ENCODE measurements around the gene DSP.

The DSP gene

DNA sequence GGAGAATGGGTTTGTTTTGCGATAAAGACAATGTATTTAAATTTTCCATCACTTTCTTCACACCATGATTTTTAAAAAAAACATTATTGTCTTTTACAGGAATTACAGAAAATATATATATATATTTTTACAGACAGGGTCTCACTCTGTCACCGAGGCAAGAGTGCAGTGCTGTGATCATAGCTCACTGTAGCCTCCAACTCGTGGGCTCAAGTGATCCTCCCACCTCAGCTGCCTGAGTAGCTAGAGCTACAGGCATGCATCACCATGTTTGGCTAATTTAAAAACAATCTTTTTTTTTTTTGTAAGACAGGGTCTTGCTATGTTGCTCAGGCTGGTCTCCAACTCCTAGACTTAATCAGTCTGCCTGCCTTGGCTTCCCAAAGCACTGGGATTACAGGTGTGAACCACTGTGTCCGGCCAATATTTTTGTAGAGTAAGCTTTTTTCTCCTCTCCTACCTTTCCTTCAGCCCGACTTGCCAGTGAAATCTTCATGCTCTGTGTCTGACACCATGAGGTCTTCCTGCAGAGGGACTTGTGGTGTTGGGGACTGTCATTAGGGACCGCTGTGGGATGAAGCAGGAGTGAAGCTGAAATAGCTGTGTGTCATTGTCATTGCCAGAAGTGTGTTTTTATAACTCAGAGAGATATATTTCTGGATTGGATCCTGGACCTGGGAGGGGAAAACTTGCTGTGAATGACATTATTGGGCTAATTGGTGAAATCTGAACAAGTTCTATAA is 13.2 kb downstream of the DSP start:
- ATAC-seq (ENCODE audit: insufficient read depth, low read depth) = no peak
- Histone ChIP-seq H3K4me2 (ENCODE audit: insufficient read depth, low read length) (no peak overlapping the region), H3K79me2 (ENCODE audit: insufficient read depth, low read length) (no peaks in the 10 kb centered on the region), H3K27ac (ENCODE audit: low read length) (no peak overlapping the region), H2AFZ (ENCODE audit: low read depth, low read length) (no peak overlapping the region), H3K27me3 (ENCODE audit: insufficient read depth, low read length, poor library complexity) (peaks cover 29% of the 10 kb centered on the region), H3K36me3 (ENCODE audit: insufficient read depth, low read length) (no peaks in the 10 kb centered on the region), H3K9me3 (ENCODE audit: insufficient read depth, low read length, severe bottlenecking) (no peaks in the 10 kb centered on the region), H4K20me1 (ENCODE audit: insufficient read depth, low read length) (no peaks in the 10 kb centered on the region), H3K9ac (ENCODE audit: low read depth, low read length) (no peak overlapping the region), H3K4me3 (ENCODE audit: low read depth in 1 of 2, low read length in 2 of 2) (no peak overlapping the region), H3K4me1 (ENCODE audit: insufficient read depth, low read length) (no peaks in the 10 kb centered on the region)
- TF ChIP-seq, protein P1, sequence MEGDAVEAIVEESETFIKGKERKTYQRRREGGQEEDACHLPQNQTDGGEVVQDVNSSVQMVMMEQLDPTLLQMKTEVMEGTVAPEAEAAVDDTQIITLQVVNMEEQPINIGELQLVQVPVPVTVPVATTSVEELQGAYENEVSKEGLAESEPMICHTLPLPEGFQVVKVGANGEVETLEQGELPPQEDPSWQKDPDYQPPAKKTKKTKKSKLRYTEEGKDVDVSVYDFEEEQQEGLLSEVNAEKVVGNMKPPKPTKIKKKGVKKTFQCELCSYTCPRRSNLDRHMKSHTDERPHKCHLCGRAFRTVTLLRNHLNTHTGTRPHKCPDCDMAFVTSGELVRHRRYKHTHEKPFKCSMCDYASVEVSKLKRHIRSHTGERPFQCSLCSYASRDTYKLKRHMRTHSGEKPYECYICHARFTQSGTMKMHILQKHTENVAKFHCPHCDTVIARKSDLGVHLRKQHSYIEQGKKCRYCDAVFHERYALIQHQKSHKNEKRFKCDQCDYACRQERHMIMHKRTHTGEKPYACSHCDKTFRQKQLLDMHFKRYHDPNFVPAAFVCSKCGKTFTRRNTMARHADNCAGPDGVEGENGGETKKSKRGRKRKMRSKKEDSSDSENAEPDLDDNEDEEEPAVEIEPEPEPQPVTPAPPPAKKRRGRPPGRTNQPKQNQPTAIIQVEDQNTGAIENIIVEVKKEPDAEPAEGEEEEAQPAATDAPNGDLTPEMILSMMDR (IDR thresholded peaks at IDR 0.05; ENCODE audit: borderline replicate concordance, extremely low read depth, low read length, poor library complexity, severe bottlenecking) = no peak
- TF ChIP-seq EZH2 (IDR thresholded peaks at IDR 0.05; ENCODE audit: borderline replicate concordance, low read depth, low read length, severe bottlenecking) = no peak
- no peak for DNase-seq

DNA sequence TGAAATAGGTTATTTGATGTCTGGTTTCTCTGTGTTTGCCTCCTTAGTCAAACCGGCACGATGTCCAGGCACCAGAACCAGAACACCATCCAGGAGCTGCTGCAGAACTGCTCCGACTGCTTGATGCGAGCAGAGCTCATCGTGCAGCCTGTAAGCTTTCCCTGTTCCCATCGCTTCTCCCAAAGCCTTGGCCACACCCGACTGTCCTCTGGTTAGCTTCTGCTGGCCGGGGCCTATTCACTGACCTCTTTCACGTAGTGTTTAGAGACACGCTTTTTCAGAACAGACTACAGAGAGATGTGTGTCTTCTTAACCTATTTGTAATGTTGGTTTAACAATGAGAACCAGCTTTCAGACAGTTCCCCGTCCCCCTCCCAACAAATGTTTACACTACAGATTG is 14.2 kb downstream of the DSP start:
- ATAC-seq (ENCODE audit: insufficient read depth, low read depth) (no peak), DNase-seq (no peak)
- Histone ChIP-seq H4K20me1 (ENCODE audit: insufficient read depth, low read length) (no peaks in the 10 kb centered on the region), H3K9ac (ENCODE audit: low read depth, low read length) (no peak overlapping the region), H3K4me2 (ENCODE audit: insufficient read depth, low read length) (no peak overlapping the region), H3K4me1 (ENCODE audit: insufficient read depth, low read length) (no peaks in the 10 kb centered on the region), H2AFZ (ENCODE audit: low read depth, low read length) (no peak overlapping the region), H3K4me3 (ENCODE audit: low read depth in 1 of 2, low read length in 2 of 2) (no peak overlapping the region), H3K27me3 (ENCODE audit: insufficient read depth, low read length, poor library complexity) (peaks cover 38% of the 10 kb centered on the region), H3K36me3 (ENCODE audit: insufficient read depth, low read length) (no peaks in the 10 kb centered on the region), H3K9me3 (ENCODE audit: insufficient read depth, low read length, severe bottlenecking) (no peaks in the 10 kb centered on the region), H3K79me2 (ENCODE audit: insufficient read depth, low read length) (no peaks in the 10 kb centered on the region), H3K27ac (ENCODE audit: low read length) (no peak overlapping the region)
- TF ChIP-seq, protein P1 (IDR thresholded peaks at IDR 0.05; ENCODE audit: borderline replicate concordance, extremely low read depth, low read length, poor library complexity, severe bottlenecking) = no peak
- TF ChIP-seq EZH2 (IDR thresholded peaks at IDR 0.05; ENCODE audit: borderline replicate concordance, low read depth, low read length, severe bottlenecking) = no peak

DNA sequence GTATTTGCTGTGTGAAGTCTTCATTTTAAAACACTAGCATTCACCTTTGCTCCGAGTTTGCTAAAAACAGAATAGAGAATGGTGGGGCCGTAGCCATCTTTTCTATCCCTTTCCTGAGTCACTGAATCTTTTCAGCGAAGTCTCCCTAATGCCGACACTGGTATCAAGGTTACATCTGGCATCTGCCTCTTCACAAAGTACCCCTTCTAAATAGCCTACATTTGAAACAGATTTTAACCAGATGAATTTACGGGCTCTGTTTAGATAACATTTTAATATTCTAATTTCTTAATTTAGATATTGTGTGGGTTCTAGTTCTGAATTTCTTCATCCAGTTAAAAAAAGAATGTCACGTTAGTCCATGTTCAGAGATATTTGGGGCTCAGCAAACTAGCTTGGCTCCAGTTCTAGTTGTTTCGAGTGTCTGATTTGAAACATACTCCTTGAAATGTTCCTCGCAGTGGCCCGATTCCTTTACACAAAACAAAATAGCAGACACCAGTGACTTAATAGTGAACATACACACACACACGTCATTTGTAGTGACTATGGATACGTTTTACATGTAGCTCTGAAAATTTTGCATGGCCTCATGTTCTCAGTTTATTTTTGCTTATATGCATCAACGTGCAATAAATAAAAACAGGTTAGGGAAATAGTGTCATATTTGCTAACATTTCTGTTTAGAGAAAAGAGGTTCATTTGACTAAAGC is 15.1 kb downstream of the DSP start:
- no peaks in the 10 kb centered on the region for H3K4me1 ChIP-seq (ENCODE audit: insufficient read depth, low read length)
- TF ChIP-seq, protein P1 (IDR thresholded peaks at IDR 0.05; ENCODE audit: borderline replicate concordance, extremely low read depth, low read length, poor library complexity, severe bottlenecking) = no peak
- TF ChIP-seq EZH2 (IDR thresholded peaks at IDR 0.05; ENCODE audit: borderline replicate concordance, low read depth, low read length, severe bottlenecking) = no peak
- H4K20me1 ChIP-seq (ENCODE audit: insufficient read depth, low read length) = no peaks in the 10 kb centered on the region
- DNase-seq (no peak), ATAC-seq (ENCODE audit: insufficient read depth, low read depth) (no peak)
- no peaks in the 10 kb centered on the region for H3K36me3 ChIP-seq (ENCODE audit: insufficient read depth, low read length)
- H3K9ac ChIP-seq (ENCODE audit: low read depth, low read length) = no peak overlapping the region
- no peak overlapping the region for H3K4me2 ChIP-seq (ENCODE audit: insufficient read depth, low read length)
- H3K79me2 ChIP-seq (ENCODE audit: insufficient read depth, low read length) = no peaks in the 10 kb centered on the region
- no peak overlapping the region for H3K4me3 ChIP-seq (ENCODE audit: low read depth in 1 of 2, low read length in 2 of 2)
- no peak overlapping the region for H3K27ac ChIP-seq (ENCODE audit: low read length)
- no peaks in the 10 kb centered on the region for H3K9me3 ChIP-seq (ENCODE audit: insufficient read depth, low read length, severe bottlenecking)
- H3K27me3 ChIP-seq (ENCODE audit: insufficient read depth, low read length, poor library complexity) = peaks cover 38% of the 10 kb centered on the region
- no peak overlapping the region for H2AFZ ChIP-seq (ENCODE audit: low read depth, low read length)

Measured in DND-41 (cell line).